Measurements from ENCODE around the gene IER5L.
A peak's percentile ranks its signal among the peaks of the same experiment; 100 is the strongest.
"Not testable (repeated sequence)": the region's sequence is repeated elsewhere in the genome, so short reads cannot be mapped to it uniquely, and the experiment has no call there.

The IER5L gene

GRCh38 chr9:129131300-129132145 is 46.5 kb downstream of the IER5L start:
- peak; percentile 60 for DNase-seq
- H3K36me3 ChIP-seq (replicated peaks) = peaks cover 49% of the 10 kb centered on the region
- peak; percentile 100 for TF ChIP-seq CTCF (IDR thresholded peaks at IDR 0.05; ENCODE audit: low read depth, low read length, missing control alignments)
- no peak overlapping the region for H3K4me3 ChIP-seq (ENCODE audit: low read depth, low read length)
- H3K27me3 ChIP-seq (replicated peaks) = no peaks in the 10 kb centered on the region
- no peak overlapping the region for H3K27ac ChIP-seq
- in situ Hi-C loops (cut with HindIII; ENCODE audit: low pct_ligation_motif_present, low sequenced_read_pairs) = loop anchor here (10.0 kb wide), 1 partner anchor 493 kb away; the partner anchor contains the start of genes C9orf50 and NTMT1

GRCh38 chr9:129130791-129131190 is 47.3 kb downstream of the IER5L start:
- TF ChIP-seq CTCF (IDR thresholded peaks at IDR 0.05; ENCODE audit: low read depth, low read length, missing control alignments) = no peak
- Histone ChIP-seq H3K4me3 (ENCODE audit: low read depth, low read length) (no peak overlapping the region), H3K27ac (no peak overlapping the region), H3K27me3 (replicated peaks) (no peaks in the 10 kb centered on the region), H3K36me3 (replicated peaks) (peaks cover 45% of the 10 kb centered on the region)
- no peak for DNase-seq
- in situ Hi-C loops (cut with HindIII; ENCODE audit: low pct_ligation_motif_present, low sequenced_read_pairs) = loop anchor here (10.0 kb wide), 1 partner anchor 494 kb away; the partner anchor contains the start of genes C9orf50 and NTMT1

GRCh38 chr9:129130271-129130670 is 47.8 kb downstream of the IER5L start:
- not testable (repeated sequence) for H3K27ac ChIP-seq; H3K27me3 ChIP-seq (replicated peaks)
- in situ Hi-C loops (cut with HindIII; ENCODE audit: low pct_ligation_motif_present, low sequenced_read_pairs) = loop anchor here (10.0 kb wide), 1 partner anchor 495 kb away; the partner anchor contains the start of genes C9orf50 and NTMT1

GRCh38 chr9:129128689-129129088 is 49.4 kb downstream of the IER5L start:
- in situ Hi-C loops (cut with HindIII; ENCODE audit: low pct_ligation_motif_present, low sequenced_read_pairs) = no loop called here
- no peaks in the 10 kb centered on the region for H3K27me3 ChIP-seq (replicated peaks)
- no peak for DNase-seq
- no peak for TF ChIP-seq CTCF (IDR thresholded peaks at IDR 0.05; ENCODE audit: low read depth, low read length, missing control alignments)
- peaks cover 30% of the 10 kb centered on the region for H3K36me3 ChIP-seq (replicated peaks)
- no peak overlapping the region for H3K4me3 ChIP-seq (ENCODE audit: low read depth, low read length)
- H3K27ac ChIP-seq = no peak overlapping the region

More at GRCh38 chr9:129130271-129130670, 47.8 kb downstream of the IER5L start:
- not testable (repeated sequence) for H3K4me3 ChIP-seq (ENCODE audit: low read depth, low read length); DNase-seq
- H3K36me3 ChIP-seq (replicated peaks) = peaks cover 41% of the 10 kb centered on the region

DNA sequence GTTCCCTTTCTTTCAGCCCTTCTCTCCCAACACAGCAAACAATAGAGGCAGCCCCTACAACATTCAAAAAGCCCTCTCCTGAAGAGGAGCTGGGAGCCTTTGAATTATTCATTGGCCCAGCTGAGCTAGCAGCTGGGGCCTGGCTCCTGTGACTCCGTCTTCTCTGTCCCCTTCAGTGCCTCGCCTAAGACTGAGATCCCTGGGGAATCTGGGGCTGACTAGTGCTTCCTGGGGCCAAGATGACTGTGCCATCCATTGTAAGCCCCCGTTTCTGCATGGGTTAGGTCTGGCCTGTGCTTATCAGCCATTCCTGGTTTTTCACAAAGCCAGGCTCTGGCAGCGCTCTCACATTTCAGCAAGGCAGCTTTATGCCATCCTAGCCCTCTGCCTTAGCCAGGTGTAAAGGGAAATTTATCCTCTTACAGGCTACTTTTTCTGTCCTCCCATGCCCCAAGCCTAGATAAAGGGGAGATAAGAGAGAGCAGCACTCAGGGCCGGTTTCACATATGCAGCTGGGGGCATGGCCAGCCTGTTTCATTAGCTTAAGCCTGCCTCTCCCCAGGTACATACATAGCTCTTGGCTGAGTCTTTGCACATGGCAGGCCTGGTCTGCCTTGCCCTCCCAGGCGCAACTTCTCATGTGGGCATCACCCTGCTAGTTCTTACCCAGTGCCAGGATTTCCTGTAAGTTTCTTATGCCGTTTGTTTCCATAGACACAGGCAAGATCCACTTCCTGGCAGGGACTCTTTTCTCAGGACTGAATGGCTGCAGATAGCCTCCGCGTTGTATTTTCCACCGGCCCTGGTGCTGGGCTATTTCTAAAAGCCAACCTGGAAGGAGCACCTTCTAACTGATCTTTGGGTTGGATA is 51.1 kb downstream of the IER5L start:
- H3K27ac ChIP-seq = peak overlapping the region; percentile 9
- H3K4me3 ChIP-seq (ENCODE audit: low read depth, low read length) = no peak overlapping the region
- peaks cover 27% of the 10 kb centered on the region for H3K36me3 ChIP-seq (replicated peaks)
- TF ChIP-seq CTCF (IDR thresholded peaks at IDR 0.05; ENCODE audit: low read depth, low read length, missing control alignments) = no peak
- no peak for DNase-seq
- in situ Hi-C loops (cut with HindIII; ENCODE audit: low pct_ligation_motif_present, low sequenced_read_pairs) = no loop called here
- no peaks in the 10 kb centered on the region for H3K27me3 ChIP-seq (replicated peaks)
